Measurements from ENCODE around the gene NUP62.

Gene NUP62

DNA sequence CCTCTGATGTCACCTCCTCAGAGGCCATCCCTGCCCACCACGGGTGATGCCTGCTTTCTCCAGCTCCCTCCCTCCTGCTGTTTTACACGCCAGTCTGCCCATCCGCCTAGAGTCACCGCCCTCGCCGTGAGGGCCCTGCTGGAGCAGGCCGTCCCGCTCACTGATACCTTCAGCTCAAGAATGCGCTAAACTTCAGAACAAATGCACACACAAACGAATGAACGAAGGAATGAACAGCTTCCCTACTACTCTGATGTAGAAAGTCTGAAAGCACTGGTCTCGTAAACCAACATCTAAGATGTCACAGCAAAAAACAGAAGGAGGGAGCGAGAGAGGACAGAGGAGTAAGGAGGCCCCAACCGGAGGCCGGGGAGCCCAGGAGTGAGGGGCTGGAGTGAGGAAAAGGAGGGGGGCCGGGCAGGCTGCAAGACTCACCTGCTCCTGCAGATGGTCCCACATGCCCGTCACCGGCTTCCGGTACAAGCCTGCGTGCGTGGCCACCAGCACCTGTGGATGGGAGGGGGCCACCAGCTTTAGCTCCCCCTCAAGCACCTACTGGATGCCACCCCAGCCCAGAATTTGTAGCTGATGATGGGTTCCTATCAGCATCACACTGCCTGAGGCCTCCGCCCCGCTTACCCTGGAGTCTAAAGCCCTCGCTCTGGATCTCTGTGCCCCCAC lies 65.9 kb downstream of the NUP62 start:
- DNase-seq: no peak

DNA sequence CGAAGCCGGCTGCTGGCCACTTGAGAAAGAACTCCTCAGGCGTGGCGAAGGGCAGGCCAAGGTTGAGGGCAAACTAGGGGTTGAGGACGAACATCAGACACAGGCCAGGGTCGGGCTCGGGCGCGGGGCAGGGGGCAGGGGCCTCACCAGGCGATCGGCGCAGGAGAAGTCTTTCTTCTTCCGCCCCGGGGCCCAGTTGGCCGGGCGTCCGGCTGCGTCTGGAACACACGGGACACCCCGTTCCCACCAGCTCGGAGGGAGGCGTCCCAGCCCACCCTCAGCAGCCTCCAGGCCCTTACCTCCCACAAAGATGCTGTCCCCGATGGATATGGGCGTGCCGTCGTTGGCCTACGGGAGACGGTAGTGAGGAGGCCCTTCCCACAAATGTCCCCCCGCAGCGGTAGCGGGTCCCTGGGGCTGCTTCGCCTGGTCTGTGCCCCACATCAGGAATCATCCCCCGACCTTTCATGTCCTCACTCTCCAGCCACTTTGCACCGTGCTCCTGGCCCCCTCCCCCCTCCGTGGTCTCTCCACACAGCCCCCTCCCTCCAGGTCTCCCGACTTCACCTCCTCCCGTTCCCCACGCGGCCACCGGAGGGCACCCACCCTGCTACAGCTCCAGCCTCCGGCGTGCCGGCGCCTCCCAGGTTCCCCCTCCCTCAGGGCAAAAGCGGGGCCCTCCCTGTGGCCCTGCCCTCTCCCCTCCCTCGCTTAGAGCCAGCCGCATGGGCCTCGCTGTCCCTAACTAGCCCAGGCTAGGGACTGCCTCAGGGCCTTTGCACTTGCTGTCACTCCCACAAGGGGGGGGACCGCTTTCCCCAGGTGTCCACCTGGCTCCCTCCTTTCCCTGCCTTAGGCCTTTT lies 66.7 kb downstream of the NUP62 start:
- no peak for DNase-seq

DNA sequence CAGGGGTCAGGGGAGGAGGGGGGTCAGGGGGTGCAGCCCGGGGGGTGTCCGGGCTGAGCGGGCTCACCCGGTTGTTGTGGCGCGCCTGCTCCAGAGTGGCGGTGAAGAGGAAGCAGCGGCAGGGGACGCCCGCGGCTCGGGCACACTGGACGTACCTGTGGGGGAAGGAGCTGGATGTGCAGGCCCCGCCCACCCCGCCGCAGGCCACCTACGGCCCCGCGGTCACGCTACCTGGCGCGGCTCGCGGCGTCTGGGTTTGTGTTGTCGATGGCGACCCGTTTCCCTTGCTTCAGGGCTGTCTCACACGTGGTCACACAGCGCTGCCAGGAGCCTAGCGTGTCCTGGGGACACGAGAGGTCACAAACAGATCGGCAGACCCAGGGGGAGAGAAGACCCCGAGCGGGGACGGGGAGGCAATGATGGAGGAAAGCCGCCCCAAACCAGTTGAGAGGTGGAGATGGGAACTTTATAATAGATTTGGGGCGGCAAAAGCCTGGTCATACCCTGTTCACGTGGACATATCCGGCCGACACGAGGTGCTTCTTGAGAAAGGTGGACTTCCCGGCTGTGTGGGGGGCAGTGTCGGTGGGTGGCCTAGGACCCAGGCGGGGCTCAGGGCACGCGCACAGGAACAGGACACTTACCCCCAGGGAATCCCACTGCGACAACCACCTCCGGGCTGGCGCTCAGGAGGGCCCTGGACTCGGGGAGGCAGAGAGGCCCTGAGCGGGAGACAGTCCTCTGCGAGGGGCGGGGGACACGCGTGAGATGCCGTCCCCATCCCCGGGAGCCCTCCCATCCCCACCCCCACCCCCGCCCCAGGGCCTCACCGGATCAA lies 67.5 kb downstream of the NUP62 start:
- no peak for DNase-seq

DNA sequence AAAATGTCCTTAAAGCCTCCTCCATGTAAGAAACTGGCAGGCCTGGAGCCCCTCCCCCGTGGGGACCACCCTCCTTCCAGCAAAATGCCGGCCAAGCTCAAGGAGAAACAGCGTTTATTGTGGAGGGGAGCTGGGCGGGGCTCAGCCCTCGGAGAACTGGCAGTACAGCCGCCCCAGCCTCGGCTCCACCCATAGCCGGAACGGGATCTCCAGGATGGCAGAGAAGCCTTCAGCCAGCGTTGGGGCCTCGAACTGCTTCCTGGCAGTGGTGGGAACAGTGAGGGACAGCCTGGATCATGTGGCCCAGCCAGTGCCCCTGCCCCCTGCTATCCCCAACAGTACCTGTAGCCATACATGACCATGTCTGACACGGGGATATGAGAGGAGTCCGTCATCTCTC lies 68.2 kb downstream of the NUP62 start:
- DNase-seq: no peak

DNA sequence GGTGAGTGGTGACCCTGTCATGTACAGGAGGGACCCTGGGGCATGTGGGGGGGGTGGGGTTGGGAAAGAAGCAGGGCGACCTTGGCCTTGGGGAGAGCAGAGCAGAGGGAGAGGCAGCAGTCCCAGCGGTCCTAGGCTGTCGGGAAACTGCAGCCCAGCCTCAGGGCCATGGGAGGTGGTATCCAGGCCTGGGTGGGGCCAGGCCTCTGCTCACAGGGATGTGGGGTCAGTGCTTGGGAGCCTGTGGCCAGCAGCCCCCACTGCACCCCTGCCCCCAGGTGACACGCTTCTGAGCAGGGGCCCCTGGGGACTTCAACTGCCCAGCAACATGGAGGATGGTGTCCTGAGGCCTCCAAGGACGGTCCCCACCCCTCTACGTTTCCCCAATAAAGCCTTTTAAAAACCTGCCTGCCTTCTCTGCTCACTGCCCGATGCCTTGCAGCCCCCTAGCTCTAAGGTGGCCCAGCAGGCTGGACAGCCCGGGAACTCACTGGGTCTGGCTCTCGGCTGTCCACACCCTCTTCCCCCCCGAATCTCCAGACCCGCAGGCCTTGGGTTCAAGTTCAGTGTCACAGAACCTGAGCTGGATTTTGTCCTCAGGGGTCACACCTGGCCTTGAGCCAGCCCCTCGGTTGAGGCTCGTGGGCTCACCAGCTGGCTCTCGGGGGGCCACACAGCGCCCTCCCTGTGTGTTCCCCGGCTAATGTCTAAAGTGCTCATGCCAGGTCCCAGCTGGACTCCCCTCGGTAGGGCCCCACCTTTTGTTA lies 68.8 kb downstream of the NUP62 start:
- DNase-seq: no peak

DNA sequence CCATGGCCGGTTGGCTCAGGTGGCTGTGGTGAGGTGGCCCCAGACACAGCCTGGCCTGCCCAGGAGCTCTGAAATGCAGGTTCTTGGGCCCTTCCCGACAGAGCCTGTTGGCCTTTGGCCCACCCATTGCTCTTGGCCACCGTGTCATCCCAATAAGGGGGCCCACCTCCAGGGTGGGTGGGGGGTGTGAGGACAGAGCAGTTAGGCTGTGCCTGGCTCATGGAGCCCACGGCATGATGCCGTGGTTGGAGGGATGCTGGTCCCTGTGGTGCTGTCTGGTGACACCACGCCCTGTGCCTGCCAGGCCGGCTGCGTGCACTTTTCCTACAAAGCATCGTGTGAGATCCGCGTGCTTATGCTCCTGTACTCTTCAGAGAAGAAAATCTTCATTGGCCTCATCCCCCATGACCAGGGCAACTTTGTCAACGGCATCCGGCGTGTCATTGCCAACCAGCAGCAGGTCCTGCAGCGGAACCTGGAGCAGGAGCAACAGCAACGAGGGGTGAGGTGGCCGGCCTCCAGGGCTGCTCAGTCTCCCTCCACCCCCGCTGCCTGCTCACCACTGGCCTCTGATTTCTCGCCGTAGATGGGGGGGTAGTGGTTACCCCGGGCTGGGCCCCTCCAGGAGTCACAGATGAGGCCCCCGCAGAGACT lies 69.5 kb downstream of the NUP62 start:
- no peak for DNase-seq

DNA sequence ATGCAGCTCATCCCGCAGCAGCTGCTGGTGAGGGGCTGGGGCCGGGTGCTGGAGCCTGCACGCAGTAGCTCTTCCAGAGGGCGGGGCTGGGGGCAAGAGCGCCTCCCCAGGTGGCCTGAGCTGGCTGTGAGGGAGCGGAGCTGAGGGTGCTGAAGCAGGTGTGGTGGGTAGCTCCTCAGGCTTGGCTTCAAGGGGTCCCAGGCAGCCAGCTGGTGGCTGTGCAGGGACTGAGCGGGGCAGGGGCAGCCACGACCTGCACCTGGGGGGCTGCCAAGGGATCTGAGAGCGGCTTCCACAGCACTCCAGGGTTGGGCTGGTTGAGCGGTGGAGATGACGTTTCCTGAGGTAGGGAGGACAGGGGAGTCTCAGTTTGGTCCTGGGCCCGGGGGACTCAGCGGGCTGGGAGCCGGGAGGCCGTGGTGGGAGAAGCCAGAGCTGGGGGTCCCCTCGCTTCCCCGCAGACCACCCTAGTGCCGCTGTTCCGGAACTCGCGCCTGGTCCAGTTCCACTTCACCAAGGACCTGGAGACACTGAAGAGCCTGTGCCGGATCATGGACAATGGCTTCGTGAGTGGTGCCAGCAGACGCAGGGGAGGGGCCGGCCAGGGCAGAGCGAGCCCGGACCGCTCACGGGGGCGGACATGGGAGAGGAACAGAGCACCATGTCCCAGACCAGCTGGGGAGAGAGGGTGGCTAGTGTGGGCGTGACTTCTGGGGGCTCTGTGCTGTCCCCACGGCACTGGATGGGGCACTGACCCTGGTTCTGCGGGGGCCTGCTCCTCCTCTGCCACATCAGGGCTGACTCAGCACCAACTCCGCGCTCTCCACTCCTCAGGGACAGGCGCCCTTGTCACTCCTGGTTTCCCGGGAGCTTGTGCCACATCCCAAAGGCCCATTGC lies 71.0 kb downstream of the NUP62 start:
- DNase-seq: no peak

DNA sequence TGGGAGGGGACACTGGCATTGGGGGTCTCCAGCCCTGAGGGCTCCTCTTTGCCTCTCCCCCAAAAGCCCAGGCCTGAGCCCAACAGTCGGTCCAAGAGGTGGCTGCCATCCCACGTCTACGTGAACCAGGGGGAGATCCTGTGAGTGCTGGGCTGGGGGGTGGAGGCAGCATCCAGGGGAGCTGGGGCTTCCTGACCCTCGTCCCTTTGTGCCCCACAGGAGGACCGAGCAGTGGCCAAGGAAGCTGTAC lies 71.5 kb downstream of the NUP62 start:
- no peak for DNase-seq

DNA sequence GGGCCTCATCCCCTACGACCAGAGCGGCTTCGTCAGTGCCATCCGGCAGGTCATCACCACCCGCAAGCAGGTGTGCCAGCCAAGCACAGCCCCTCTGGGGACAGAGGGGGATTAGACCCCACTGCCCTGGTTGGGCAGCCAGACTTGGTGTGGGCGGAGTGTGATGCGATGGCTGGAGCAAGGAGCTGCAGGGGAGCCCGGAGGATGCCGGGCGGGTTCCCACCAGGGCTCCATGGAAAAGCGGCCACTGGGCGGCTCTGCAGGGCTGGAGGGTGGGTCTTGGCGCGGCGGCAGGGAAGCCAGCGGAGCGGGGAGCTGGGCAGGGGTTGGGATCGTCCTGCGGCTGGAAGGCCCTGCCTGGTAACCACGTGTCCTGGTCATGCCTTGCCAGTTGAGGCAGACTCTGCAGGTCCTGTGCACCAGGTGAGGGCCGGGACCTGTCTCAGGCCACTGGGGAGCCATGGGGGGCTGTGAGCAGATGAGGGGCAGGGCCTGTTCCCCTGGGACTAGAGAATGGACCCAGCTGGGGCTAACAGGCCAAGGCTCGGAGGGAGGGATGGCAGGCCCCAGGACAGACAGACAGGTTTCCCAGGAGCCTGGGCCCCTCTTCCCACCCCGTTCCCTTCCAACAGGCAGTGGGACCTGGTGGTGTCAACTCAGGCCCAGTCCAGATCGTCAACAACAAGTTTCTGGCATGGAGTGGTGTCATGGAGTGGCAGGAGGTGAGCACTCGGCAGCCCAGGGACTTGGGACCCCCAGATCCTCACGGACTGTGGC lies 72.1 kb downstream of the NUP62 start:
- no peak for DNase-seq
